Neural progenitor cell (in vitro differentiated cells): ENCODE results near the gene RNF166. TPM values are rescaled to one million over a fixed set of nuclear protein-coding genes. Genes with fewer than 3 reads are reported as not detected.

Source experiments
- DNase-seq: peaks from one replicate; pipeline ENCODE4 v3.0.0-alpha.2; 2016; ENCODE audit warnings: low spot score
- H2AFZ ChIP-seq: fragments of 200-600 bp; sonication (generic); replicated peaks from 2 replicates; pipeline ENCODE4 v1.6.1; 2016; ENCODE audit warnings: antibody characterized with exemption
- H3F3A ChIP-seq: fragments of 200-600 bp; sonication (generic); 2 replicates; pipeline ENCODE4 v1.6.1; 2016; ENCODE audit warnings: antibody characterized with exemption, low read depth
- H3K27ac ChIP-seq: fragments of 200-600 bp; sonication (generic); 2 replicates; pipeline ENCODE4 v1.5.1; 2016; ENCODE audit warnings: mild to moderate bottlenecking
- H3K27me3 ChIP-seq: fragments of 200-600 bp; sonication (generic); 2 replicates; pipeline ENCODE4 v1.6.1; 2016; ENCODE audit warnings: mild to moderate bottlenecking, moderate library complexity
- H3K36me3 ChIP-seq: fragments of 200-600 bp; sonication (generic); 2 replicates; pipeline ENCODE4 v1.5.1; 2016
- H3K4me1 ChIP-seq: fragments of 200-600 bp; sonication (generic); 2 replicates; pipeline ENCODE4 v1.6.1; 2016; ENCODE audit warnings: mixed run types
- H3K4me2 ChIP-seq: fragments of 200-600 bp; sonication (generic); 2 replicates; pipeline ENCODE4 v1.6.1; 2016
- H3K4me3 ChIP-seq: fragments of 200-600 bp; sonication (generic); 2 replicates; pipeline ENCODE4 v1.5.1; 2016
- H3K79me2 ChIP-seq: fragments of 200-600 bp; sonication (generic); 2 replicates; pipeline ENCODE4 v1.6.1; 2016; ENCODE audit warnings: low read depth
- H3K9ac ChIP-seq: fragments of 200-600 bp; sonication (generic); 2 replicates; pipeline ENCODE4 v1.6.1; 2016
- H3K9me3 ChIP-seq: fragments of 200-600 bp; sonication (generic); 2 replicates; pipeline ENCODE4 v1.5.1; 2016; ENCODE audit warnings: low read depth
- H4K20me1 ChIP-seq: fragments of 200-600 bp; sonication (generic); 2 replicates; pipeline ENCODE4 v1.6.1; 2016; ENCODE audit warnings: low read depth
- H3K27ac Mint-ChIP-seq: 3 replicates; pipeline ENCODE4 v1.8.0; 2021; ENCODE audit warnings: mixed read lengths
- H3K27me3 Mint-ChIP-seq: 2 replicates; pipeline ENCODE4 v1.8.0; 2022; ENCODE audit warnings: low read depth, mild to moderate bottlenecking, inconsistent platforms, moderate library complexity, mixed read lengths; ENCODE audit not compliant: insufficient read depth
- H3K36me3 Mint-ChIP-seq: 3 replicates; pipeline ENCODE4 v1.8.0; 2021; ENCODE audit warnings: mixed read lengths
- H3K4me1 Mint-ChIP-seq: 3 replicates; pipeline ENCODE4 v1.8.0; 2021; ENCODE audit warnings: mixed read lengths
- H3K4me3 Mint-ChIP-seq: 3 replicates; pipeline ENCODE4 v1.8.0; 2021; ENCODE audit warnings: mild to moderate bottlenecking, moderate library complexity, mixed read lengths
- H3K9me3 Mint-ChIP-seq: 3 replicates; pipeline ENCODE4 v1.8.0; 2020; ENCODE audit warnings: mixed read lengths
- EZH2 ChIP-seq: fragments of 200-600 bp; sonication (generic); IDR thresholded peaks from 2 replicates; pipeline ENCODE4 v1.6.1; 2017; ENCODE audit warnings: antibody characterized with exemption, mild to moderate bottlenecking, moderate library complexity
- EZH2phosphoT487 ChIP-seq: fragments of 200-600 bp; sonication (generic); IDR thresholded peaks from 2 replicates; pipeline ENCODE4 v1.6.1; 2017; ENCODE audit warnings: antibody characterized with exemption
- total RNA-seq: library from RNA; depleted of rRNA; stranded (reverse); fragments of >200 nt; gene quantifications from 2 replicates; pipeline ENCODE4 v1.2.3, GENCODE V29; 2015; ENCODE audit warnings: low replicate concordance
- TF ChIP-seq, protein P1 (sequence below): fragments of 200-600 bp; sonication (generic); IDR thresholded peaks from 2 replicates; pipeline ENCODE4 v1.5.1; 2017; ENCODE audit warnings: antibody characterized with exemption, mild to moderate bottlenecking

Gene RNF166
- total RNA-seq, 1 donor from 2014 or later = 11.1 TPM

DNA sequence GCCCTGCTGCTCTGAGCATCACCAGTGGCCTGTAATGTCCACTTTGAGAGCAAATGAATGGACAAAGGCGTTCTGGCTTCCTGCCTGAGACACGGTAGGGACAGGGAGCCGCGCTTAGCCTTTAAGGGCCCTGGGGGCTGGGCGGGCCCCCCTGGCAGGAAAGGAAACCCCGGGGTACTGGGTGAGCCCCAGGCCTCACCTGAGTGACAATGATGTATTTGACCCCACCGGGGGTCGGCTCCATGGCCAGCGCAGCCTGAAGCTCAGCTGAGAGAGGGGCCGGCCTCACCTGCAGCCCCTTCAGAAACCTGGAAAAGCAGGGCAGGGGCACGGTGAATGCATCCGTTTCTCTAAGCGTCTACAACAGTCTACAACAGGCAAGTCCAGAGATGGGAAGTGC is 53.1 kb downstream of the RNF166 start:
- Histone ChIP-seq H3K4me1 (peaks cover 10% of the 10 kb centered on the region), H3K9me3 (no peaks in the 10 kb centered on the region), H3K79me2 (peaks cover 8% of the 10 kb centered on the region), H3F3A (peaks cover 6% of the 10 kb centered on the region), H4K20me1 (peaks cover 26% of the 10 kb centered on the region), H3K4me3 (no peak overlapping the region), H3K9ac (no peak overlapping the region), H3K4me2 (no peak overlapping the region), H3K36me3 (no peaks in the 10 kb centered on the region), H3K27ac (no peak overlapping the region), H2AFZ (no peak overlapping the region), H3K27me3 (no peaks in the 10 kb centered on the region)
- TF ChIP-seq EZH2phosphoT487 (no peak), EZH2 (no peak)
- TF ChIP-seq, protein P1, sequence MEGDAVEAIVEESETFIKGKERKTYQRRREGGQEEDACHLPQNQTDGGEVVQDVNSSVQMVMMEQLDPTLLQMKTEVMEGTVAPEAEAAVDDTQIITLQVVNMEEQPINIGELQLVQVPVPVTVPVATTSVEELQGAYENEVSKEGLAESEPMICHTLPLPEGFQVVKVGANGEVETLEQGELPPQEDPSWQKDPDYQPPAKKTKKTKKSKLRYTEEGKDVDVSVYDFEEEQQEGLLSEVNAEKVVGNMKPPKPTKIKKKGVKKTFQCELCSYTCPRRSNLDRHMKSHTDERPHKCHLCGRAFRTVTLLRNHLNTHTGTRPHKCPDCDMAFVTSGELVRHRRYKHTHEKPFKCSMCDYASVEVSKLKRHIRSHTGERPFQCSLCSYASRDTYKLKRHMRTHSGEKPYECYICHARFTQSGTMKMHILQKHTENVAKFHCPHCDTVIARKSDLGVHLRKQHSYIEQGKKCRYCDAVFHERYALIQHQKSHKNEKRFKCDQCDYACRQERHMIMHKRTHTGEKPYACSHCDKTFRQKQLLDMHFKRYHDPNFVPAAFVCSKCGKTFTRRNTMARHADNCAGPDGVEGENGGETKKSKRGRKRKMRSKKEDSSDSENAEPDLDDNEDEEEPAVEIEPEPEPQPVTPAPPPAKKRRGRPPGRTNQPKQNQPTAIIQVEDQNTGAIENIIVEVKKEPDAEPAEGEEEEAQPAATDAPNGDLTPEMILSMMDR = no peak
- Mint-ChIP-seq H3K4me1 (peaks cover 14% of the 10 kb centered on the region), H3K27me3 (peaks cover 7% of the 10 kb centered on the region), H3K36me3 (peaks cover 2% of the 10 kb centered on the region), H3K9me3 (no peaks in the 10 kb centered on the region), H3K4me3 (no peak overlapping the region), H3K27ac (no peak overlapping the region)
- no peak for DNase-seq

DNA sequence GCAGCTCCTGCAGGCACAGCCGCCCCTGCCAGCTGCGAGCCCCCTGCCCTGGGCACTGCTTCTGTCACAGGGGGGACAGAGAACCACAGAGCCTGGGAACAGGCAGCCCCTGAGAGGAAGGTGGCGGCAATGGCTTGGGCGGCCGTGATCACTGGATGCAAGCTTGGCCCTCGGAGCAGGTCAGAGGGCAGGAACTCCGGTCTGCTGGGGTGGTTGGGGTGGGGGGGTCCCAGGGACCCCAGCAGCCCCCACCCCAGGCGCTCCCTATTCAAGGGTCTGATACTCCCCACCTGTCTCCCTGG is 53.5 kb downstream of the RNF166 start:
- no peak overlapping the region for H3K27ac ChIP-seq
- H3K9ac ChIP-seq = no peak overlapping the region
- H3K36me3 Mint-ChIP-seq = peaks cover 2% of the 10 kb centered on the region
- peaks cover 7% of the 10 kb centered on the region for H3K27me3 Mint-ChIP-seq
- no peak overlapping the region for H3K27ac Mint-ChIP-seq
- DNase-seq = no peak
- no peaks in the 10 kb centered on the region for H3K9me3 Mint-ChIP-seq
- H3K4me2 ChIP-seq = no peak overlapping the region
- peaks cover 23% of the 10 kb centered on the region for H4K20me1 ChIP-seq
- H3K4me3 ChIP-seq = no peak overlapping the region
- TF ChIP-seq, protein P1 = no peak
- TF ChIP-seq EZH2 (no peak), EZH2phosphoT487 (no peak)
- H2AFZ ChIP-seq = no peak overlapping the region
- peaks cover 10% of the 10 kb centered on the region for H3K4me1 ChIP-seq
- H3K4me1 Mint-ChIP-seq = peaks cover 14% of the 10 kb centered on the region
- peaks cover 6% of the 10 kb centered on the region for H3F3A ChIP-seq
- no peaks in the 10 kb centered on the region for H3K36me3 ChIP-seq
- peaks cover 8% of the 10 kb centered on the region for H3K79me2 ChIP-seq
- H3K4me3 Mint-ChIP-seq = no peak overlapping the region
- no peaks in the 10 kb centered on the region for H3K9me3 ChIP-seq
- H3K27me3 ChIP-seq = no peaks in the 10 kb centered on the region

DNA sequence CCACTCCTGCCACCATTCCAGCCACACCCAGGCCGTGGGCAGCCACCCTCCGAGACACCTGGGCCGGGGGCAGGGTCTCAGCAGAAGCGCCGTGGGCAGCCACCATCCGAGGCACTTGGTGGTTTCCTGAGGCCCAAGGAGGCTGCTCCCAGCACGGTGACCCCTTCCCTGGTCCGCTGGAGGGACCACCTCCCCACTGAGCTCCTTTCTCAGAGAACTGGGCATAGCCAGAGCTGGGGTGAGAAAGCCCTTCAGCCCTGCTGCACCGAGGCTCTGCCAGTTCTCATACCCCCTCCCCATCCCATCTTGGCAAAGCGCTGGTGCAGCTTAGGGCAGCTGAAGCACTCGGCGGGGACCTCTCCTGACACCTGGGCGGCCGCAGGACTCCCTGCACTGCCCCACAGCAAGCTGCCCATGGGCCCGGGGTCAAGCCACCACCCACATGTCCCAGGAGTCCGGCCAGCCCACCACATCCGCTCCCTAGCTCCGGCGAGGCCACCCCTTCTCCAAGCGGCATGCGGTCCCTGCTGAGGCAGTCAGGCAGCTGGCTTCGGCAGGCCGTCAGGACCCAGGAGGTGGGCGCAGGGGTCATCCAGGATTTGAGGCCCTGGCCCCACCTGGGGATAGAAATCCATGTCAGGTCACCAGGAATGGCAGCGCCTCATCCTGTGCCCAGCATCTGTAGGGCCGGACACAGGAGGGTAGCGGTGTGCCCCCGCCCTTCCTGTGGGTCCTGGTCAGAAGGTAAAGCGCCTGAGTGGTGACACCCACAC is 54.0 kb downstream of the RNF166 start:
- Histone ChIP-seq H3K27ac (no peak overlapping the region), H3K9me3 (no peaks in the 10 kb centered on the region), H3K36me3 (no peaks in the 10 kb centered on the region), H4K20me1 (peaks cover 20% of the 10 kb centered on the region), H3K4me3 (no peak overlapping the region), H3K79me2 (peaks cover 8% of the 10 kb centered on the region), H3K9ac (no peak overlapping the region), H3F3A (peaks cover 6% of the 10 kb centered on the region), H2AFZ (no peak overlapping the region), H3K27me3 (no peaks in the 10 kb centered on the region), H3K4me2 (no peak overlapping the region), H3K4me1 (peaks cover 10% of the 10 kb centered on the region)
- Mint-ChIP-seq H3K9me3 (no peaks in the 10 kb centered on the region), H3K27me3 (peaks cover 7% of the 10 kb centered on the region), H3K4me3 (no peak overlapping the region), H3K27ac (no peak overlapping the region), H3K36me3 (peaks cover 2% of the 10 kb centered on the region), H3K4me1 (peaks cover 14% of the 10 kb centered on the region)
- TF ChIP-seq EZH2phosphoT487 = no peak
- TF ChIP-seq EZH2 = no peak
- TF ChIP-seq, protein P1 = no peak
- no peak for DNase-seq
